K562 (cell line): ENCODE measurements around the gene FAM177B. TPM values are rescaled to one million over a fixed set of nuclear protein-coding genes. Genes with fewer than 3 reads are reported as not detected.

Experiments
- CCNT2 ChIP-seq: IDR thresholded peaks from 2 replicates; pipeline ENCODE4 v1.6.1; 2011; ENCODE audit warnings: borderline replicate concordance, low read depth, mild to moderate bottlenecking, moderate library complexity, mixed read lengths, low read length; ENCODE audit not compliant: insufficient read length; ENCODE audit errors: extremely low read depth
- CEBPG ChIP-seq, 3 experiments: fragments of 200-800 bp in 1 of 3; sonication (Bioruptor generic) in 1 of 3; sonication (generic) in 1 of 3; formaldehyde crosslinking in 1 of 3; IDR thresholded peaks in 2 of 3; conservative IDR thresholded peaks in 1 of 3; 2 replicates each; pipeline versions ENCODE4 v1.6.1 to v1.8.0; 2016 to 2022; ENCODE audit warnings: missing compliant biosample characterization in 2 of 3, missing genetic modification characterization in 2 of 3, mild to moderate bottlenecking in 1 of 3, missing genetic modification reagents in 1 of 3
- DACH1 ChIP-seq: fragments of 450-650 bp; IDR thresholded peaks from 2 replicates; pipeline ENCODE4 v1.6.1; 2018; ENCODE audit not compliant: partially characterized antibody
- ESRRB ChIP-seq: fragments of 250-450 bp; sonication (Bioruptor Pico); IDR thresholded peaks from 2 replicates; pipeline ENCODE4 v1.5.0; 2020; ENCODE audit warnings: mild to moderate bottlenecking, moderate library complexity, borderline replicate concordance
- FOXK2 ChIP-seq, 2 experiments: fragments of 450-650 bp; IDR thresholded peaks in 1 of 2; conservative IDR thresholded peaks in 1 of 2; 2 replicates each; pipeline ENCODE4 v1.6.1; 2016; ENCODE audit warnings: low read depth in 2 of 2, mild to moderate bottlenecking in 1 of 2
- GTF3C2 ChIP-seq: IDR thresholded peaks from 3 replicates; pipeline ENCODE4 v1.6.1; 2011; ENCODE audit warnings: borderline replicate concordance, mild to moderate bottlenecking, moderate library complexity; ENCODE audit not compliant: insufficient read length; ENCODE audit errors: extremely low read depth
- HMBOX1 ChIP-seq: sonication (generic); IDR thresholded peaks from 2 replicates; pipeline ENCODE4 v1.6.1; 2016
- ILF3 ChIP-seq: fragments of 450-650 bp; IDR thresholded peaks from 2 replicates; pipeline ENCODE4 v1.6.1; 2018; ENCODE audit warnings: antibody characterized with exemption, mild to moderate bottlenecking, moderate library complexity, borderline replicate concordance
- IRF1 ChIP-seq: sonication (generic); formaldehyde crosslinking; IDR thresholded peaks from 2 replicates; pipeline ENCODE4 v1.8.0; 2022; ENCODE audit warnings: missing genetic modification reagents, mild to moderate bottlenecking, borderline replicate concordance
- MBD2 ChIP-seq: sonication (generic); IDR thresholded peaks from 2 replicates; pipeline ENCODE4 v1.6.1; 2016; ENCODE audit warnings: low read depth, borderline replicate concordance
- NR2C2 ChIP-seq, 2 experiments: fragments of 200-800 bp in 1 of 2; sonication (Bioruptor generic) in 1 of 2; sonication (generic) in 1 of 2; formaldehyde crosslinking in 1 of 2; IDR thresholded peaks; 2 replicates each; pipeline versions ENCODE4 v1.6.1 to v1.8.0; 2016 to 2022; ENCODE audit warnings: mild to moderate bottlenecking in 1 of 2, missing compliant biosample characterization in 1 of 2, missing genetic modification characterization in 1 of 2, missing genetic modification reagents in 1 of 2
- POLR2G ChIP-seq: fragments of 200-400 bp; formaldehyde crosslinking; IDR thresholded peaks from 2 replicates; pipeline ENCODE4 v1.6.1; 2017; ENCODE audit warnings: low read depth, mild to moderate bottlenecking, antibody characterized with exemption, low read length, moderate library complexity
- SRSF1 ChIP-seq: fragments of 200-400 bp; formaldehyde crosslinking; IDR thresholded peaks from 2 replicates; pipeline ENCODE4 v1.6.1; 2017; ENCODE audit warnings: mild to moderate bottlenecking, low read depth, low read length, moderate library complexity
- XRCC5 ChIP-seq: fragments of 200-400 bp; formaldehyde crosslinking; IDR thresholded peaks from 2 replicates; pipeline ENCODE4 v1.6.1; 2017; ENCODE audit warnings: low read depth, mild to moderate bottlenecking, low read length
- ZBTB17 ChIP-seq: fragments of 450-650 bp; formaldehyde crosslinking; IDR thresholded peaks from 2 replicates; pipeline ENCODE4 v1.4.0; 2020; ENCODE audit warnings: mild to moderate bottlenecking
- ZC3H4 ChIP-seq: sonication (generic); formaldehyde crosslinking; IDR thresholded peaks from 2 replicates; pipeline ENCODE4 v1.9.0; 2021; ENCODE audit warnings: missing genetic modification reagents, borderline replicate concordance
- ZNF449 ChIP-seq: fragments of 250-450 bp; sonication (Bioruptor Pico); IDR thresholded peaks from 2 replicates; pipeline ENCODE4 v1.8.0; 2022; ENCODE audit warnings: moderate library complexity, mild to moderate bottlenecking, inconsistent platforms
- ZNF764 ChIP-seq: fragments of 250-450 bp; sonication (Bioruptor Pico); IDR thresholded peaks from 2 replicates; pipeline ENCODE4 v1.4.0; 2020; ENCODE audit warnings: low read depth, mild to moderate bottlenecking, moderate library complexity
- polyA plus RNA-seq, 8 experiments: library from polyadenylated mRNA; depleted of rRNA in 4 of 8; stranded (reverse) in 5 of 8; unstranded in 3 of 8; fragments of >200 nt; fragmentation: Nextera tagmentation in 2 of 8; fragmentation: Illumina TruSeq in 1 of 8; extraction: Ambion mirVana in 2 of 8; extraction: Trizol in 1 of 8; gene quantifications; 2 replicates each; pipeline versions ENCODE4 v1.2.1 to v1.2.3, GENCODE V29; 2011 to 2014; ENCODE audit warnings: inconsistent platforms in 1 of 8, missing spikeins in 1 of 8
- total RNA-seq, 7 experiments: library from RNA; depleted of rRNA in 6 of 7; stranded (reverse); fragments of >200 nt in 6 of 7; fragmentation: Illumina TruSeq in 2 of 7; extraction: Trizol in 2 of 7; gene quantifications; 2 replicates each; pipeline versions ENCODE4 v1.2.1 to v1.2.3, GENCODE V29; 2011 to 2021; ENCODE audit warnings: low replicate concordance in 1 of 7

The FAM177B gene
- total and polyA plus RNA-seq, 9 of the 15 experiments (the other 6 are each of a cell fraction or from before 2014, with no cell fraction given) = not detected

- TF ChIP-seq NR2C2 (CRISPR knock-in tag; IDR thresholded peaks at IDR 0.05) (peak; percentile 57; the same call in 1 of the 2 replicates), NR2C2 (tag; IDR thresholded peaks at IDR 0.05) (peak; percentile 92), GTF3C2 (no peak), ZNF449 (CRISPR knock-in tag) (no peak), IRF1 (CRISPR knock-in tag) (0 out of 2 replicates have a peak, but pooled peaks have one; percentile 15), SRSF1 (no peak), ZC3H4 (no peak), CCNT2 (peak; percentile 75), CEBPG (CRISPR knock-in tag; IDR thresholded peaks at IDR 0.05) (peak; percentile 72), CEBPG (tag; conservative IDR thresholded peaks at IDR 0.05 in 1 of 2, IDR thresholded peaks at IDR 0.05 in 1 of 2) (peak in 1 of 2 experiments; percentile 76; a peak in 2 of 4 replicates), XRCC5 (no peak), ESRRB (CRISPR knock-in tag) (no peak), ZBTB17 (peak; percentile 95; the same call in 1 of the 2 replicates), POLR2G (peak; percentile 91), MBD2 (0 out of 2 replicates have a peak, but pooled peaks have one; percentile 49), FOXK2 (conservative IDR thresholded peaks at IDR 0.05 in 1 of 2, IDR thresholded peaks at IDR 0.05 in 1 of 2; ENCODE audit: low read depth in 2 of 2) (peak in 1 of 2 experiments; percentile 10; a peak in 1 of 4 replicates), ILF3 (no peak), DACH1 (no peak), HMBOX1 (peak; percentile 7; the same call in 1 of the 2 replicates), ZNF764 (CRISPR knock-in tag) (no peak)
Observed at GRCh38 chr1:222712253-222713090, 24.5 kb upstream of the FAM177B start, which contains the start of the genes AIDA and BROX (continued).
